Stimulated activated naive CD4-positive, alpha-beta T cell (primary cell): ENCODE data around the gene GABBR2.

Source experiments
- DNase-seq, 6 experiments: peaks; one replicate each; lab custom pipeline; 2025; lab: John Stamatoyannopoulos, UW

Gene GABBR2

DNA sequence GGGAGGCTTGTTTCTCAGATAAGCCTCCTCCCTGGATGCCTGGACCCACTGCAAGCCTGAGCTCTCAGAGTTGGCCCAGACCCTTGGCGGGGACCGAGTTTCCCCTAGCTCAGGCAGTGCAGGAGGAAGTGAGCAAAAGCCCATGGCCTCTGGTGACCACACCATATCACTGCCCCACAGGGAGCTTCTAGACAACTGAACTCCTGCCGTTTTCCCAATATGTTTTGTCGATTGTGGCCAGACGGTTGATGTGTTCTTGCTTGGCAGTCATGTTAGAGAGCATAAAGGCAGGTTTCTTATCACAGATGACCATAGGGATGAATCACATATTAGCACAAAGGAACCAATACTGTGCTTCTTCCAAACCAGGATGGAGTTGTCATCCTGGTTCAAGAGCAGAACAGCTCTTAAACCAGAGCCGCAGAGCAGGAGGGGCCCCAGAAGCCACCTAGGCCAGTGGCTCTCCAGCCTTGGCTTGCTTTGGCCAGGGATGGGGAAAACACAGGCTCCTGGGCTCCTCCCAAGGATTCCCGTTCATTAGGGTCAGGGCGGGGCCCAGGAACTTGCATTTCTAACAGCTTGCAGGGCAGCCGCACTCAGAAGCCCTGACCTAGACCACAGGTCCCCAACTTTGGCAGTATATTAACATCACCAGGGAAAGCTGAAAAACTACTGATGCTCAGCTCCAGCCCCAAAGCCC, 340.2 kb downstream of the GABBR2 start:
- DNase-seq: no peak

DNA sequence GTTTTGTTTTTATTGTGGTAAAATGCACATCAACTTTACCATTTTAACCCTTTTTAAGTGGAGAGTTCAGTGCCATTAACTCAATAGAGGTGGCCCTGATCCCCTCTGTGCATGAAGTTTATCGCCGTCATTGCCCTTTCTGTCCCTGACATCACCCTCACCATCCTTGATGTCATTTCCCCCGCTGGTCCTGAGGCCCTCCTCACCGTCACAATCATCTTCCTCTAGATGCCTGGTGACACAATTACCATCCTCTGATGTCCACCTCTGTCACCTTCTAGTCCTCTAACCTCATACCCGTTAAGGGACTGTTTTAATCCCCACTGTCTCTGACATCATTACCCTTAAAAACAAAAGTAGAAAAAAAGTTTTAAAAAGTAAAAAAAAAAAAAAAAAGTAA, 340.8 kb downstream of the GABBR2 start:
- DNase-seq: no peak

DNA sequence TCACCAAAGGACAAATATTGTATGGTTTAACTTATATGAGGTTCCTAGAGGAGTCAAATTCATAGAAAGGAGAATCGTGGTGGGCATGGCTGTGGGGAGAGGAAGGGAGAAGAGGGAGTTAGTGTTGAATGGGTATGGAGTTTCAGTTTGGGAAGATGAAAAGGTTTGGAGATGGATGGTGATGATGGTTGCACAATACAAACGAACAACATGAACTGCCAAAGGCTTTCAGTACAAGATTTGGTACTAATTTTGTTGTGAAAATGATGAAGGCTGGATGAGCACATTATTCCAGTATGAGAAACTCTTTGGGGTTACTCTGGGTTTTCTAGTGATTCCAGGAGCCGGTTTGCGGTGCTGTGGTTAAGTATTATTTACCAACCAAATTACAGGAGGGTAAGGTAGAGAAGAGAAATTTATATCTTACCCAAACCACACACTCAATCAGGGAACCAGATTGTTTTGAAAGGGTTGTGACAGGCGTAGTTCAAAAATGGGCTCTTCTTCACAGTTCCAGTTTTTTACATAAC, 341.3 kb downstream of the GABBR2 start:
- no peak for DNase-seq

DNA sequence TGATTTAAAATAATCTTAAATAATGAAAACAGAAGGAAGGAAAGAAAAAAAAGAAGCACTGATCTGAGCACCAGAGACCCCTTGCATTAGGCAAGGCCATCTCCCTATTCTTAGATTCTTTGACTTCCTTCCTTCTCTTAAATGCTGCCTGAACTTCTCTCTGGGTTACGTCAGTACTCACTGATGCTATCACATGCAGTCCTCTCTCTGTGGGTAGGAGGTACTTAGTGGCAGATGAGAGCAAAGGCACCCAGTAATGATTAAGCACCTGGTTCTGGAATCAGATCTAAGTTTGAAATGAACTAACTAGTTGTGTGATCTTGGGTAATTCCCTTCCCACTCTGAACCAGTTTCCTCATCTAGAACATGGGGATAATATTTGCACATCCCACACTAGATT, 343.0 kb downstream of the GABBR2 start:
- DNase-seq: no peak

DNA sequence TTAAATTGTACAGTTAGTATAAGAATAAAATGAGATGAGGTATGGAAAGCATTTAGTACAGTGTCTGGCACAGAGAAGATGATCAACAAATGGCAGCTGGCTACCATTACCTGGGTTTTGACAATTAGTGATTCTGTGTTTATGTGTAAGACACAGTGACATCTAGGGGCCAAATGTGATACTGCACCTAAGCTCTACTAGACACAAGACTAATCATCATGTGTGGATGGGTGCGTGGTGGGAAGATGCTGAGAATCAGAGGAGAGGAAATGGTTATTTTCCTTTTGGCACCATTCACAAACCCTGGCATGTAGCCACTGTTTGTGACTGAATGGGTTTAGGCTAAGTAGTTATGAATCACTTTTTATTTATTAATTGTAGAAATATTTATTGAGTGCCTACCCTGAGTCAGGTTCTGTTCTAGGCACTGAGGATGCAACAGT, 343.5 kb downstream of the GABBR2 start:
- DNase-seq: no peak

DNA sequence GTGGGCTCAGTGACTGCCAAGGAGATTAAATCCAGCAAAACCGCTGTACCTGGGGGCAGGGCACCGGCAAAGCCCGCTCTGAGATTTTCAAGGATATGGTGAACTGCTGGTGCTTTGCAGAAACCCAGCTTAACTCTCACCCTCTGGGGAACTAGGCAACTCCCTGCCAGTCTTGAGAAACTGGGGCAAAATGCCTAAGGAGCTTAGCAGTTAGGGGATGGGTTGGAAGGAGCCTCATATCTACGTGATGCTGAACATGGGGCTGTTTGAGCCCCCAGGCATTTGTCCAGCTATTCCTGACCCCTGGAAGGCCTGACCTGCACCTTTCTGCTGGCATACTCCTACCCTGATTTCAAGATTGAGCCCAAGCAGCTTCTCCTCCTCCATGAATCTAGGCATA, 344.6 kb downstream of the GABBR2 start:
- DNase-seq: no peak

DNA sequence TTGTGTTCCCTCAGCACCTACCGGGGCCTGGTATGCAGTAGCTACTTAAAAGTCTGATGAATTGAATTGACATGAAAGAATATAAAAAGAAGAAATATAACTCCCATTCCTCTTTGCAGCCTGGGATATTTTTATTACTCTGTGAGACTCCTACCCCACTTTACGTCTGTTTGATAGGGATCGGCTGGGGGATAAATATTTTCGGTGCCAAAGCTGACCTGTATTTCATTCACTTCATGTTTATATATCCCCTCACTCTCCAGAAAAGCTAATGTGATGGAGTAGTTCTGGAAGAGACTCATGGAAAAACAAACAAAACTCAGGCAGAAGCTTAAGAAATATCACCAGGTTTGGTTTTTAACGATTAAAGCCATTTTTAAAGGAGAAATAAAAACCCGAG, 345.1 kb downstream of the GABBR2 start:
- DNase-seq: no peak

DNA sequence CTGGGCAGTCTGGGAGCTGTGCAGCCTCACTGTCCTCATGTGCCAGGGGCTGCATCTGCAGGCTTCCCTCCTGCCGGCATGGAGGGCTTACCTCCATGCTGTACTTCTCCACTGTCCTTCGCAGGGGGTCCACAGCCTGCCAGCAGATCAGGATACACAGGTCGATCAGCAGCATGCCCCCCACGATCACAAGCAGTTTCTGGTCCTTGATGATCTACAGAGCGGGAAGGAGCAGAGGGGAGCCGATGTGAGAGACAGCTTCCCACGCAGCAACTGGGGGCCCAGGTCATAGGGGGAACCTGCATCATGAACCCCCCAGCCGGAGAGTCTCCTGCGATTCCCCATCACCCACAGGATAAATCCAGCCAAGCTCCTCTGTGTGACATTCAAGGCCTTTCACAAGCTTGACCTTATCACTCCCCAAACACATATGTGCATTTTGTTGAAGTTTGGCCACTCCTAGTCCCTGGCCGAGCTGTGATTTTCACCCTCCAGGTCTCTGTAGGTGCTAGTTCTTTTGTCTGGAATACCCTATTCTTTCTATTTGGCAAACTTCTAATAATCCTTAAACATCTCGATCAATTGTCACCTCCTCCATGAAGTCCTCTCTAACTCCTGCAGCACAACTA, 346.0 kb downstream of the GABBR2 start:
- DNase-seq: no peak

DNA sequence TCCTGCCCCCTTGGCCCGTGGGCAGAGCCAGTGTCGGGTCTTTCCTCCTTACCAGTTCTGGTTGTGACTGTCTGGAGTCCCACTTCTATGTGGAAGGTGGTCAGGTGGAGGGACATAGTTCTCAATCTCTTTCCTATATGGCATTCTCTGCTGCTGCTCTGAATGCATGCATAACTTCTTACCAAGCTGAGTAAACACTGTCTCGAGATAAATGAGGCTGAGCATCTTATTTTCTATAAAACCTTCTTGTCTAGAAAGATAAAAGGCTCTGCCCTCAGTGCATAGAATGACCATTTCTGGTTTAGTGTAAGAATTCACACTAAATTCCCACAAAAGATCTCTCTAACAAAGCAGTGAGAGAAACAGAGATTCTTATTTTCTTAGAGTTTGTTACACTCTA, 347.1 kb downstream of the GABBR2 start:
- no peak for DNase-seq

DNA sequence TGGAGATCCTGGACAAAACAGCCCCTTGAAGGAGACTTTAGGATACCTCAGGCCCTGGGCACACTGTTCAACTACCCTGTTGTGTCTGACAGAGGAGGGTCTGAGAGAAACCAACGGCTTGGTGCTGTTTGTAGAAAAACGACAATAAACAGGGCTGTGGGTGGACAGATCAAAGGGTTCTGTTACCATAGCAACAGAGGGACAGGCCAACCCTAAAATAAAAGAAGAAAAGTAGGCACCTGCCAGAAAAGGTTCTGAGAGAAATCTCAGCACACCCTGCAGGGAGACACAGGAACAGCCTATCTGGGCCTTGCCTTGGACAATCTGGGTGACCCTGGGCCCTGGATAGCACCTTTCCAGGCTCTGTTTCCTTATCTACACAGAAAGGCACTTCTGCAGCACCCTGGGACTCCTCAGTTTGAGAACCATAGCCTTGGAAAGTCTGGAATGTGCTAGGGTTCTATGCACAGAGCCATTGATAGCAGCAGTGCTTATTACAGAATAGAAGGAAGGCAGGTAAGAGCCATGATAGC, 348.5 kb downstream of the GABBR2 start:
- no peak for DNase-seq

DNA sequence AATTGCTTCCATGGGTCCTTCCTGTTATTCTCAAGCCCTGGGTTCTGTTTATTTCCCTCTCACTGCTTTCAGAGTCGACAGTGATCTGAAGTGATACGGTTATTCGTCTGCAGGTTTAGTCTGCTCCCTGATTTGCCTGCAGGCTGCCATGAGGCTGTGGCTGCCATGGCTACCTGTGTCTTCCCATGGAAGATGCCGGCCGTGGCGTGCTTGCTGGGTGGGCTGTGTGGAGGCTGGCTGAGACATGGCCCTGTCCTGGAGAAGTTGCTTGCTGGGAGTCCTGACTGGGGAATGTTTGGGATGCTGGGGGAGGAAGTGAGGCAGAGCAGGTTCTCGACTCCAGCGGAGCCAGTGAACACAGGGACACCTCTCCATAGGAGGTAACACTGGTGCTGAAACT, 349.2 kb downstream of the GABBR2 start:
- no peak for DNase-seq

DNA sequence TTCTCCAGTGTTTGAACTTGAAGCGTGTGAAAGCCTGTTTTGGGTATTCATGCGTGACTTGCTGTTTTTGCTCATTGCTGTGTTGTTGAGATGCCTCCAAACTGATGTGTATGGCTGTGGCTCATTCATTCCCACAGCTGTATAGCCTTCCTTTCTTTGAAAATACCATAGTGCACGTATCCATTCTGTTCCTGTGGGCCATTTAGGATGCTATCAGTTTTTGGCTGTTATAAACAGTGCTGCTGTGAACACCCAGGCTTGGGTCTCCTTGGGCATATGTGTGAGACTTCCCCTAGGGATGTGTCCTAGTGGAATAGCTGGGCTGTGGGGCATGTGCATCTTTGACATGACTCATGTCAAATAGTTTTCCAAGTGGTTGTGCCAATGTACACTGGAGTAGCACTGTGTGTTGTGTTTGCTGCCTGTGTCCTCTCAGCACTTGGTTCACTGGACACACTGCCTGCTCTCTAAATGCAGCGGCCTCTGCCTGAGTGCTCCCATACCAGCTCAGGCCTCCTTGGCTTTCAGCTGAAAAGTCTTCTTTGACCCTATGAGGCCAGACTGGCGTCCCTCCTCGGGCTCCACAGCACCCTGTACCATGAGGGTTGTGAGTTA, 350.7 kb downstream of the GABBR2 start:
- DNase-seq: no peak

DNA sequence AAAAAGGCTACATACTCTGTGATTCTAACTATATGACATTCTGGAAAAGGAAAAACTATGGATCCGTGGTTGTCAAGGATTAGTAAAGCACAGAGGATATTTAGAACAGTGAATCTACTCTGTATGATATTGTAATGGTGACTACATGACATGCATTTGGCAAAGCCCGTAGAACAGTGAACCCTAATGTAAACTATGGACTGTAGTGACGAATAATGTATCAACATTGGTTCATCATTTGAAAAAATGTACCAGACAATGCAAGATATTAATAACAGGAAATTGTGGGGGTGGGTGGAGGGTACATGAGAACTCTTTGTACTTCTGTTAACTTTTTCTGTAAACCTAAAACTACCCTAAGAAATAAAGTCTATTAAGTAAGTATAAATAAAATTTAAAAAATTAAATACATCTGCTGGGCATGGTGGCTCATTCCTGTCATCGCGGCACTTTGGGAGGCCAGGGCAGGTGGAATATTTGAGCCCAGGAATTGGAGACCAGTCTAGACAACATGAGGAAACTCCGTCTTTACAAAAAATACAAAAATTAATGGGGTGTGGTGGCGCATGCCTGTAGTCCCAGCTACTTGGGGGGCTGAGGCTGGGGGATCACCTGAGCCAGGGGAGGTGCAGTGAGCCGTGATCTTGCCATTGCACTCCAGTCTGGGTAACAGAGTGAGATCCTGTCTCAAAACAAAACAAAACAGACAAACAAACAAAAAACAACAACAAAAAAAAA, 351.6 kb downstream of the GABBR2 start:
- DNase-seq: no peak

DNA sequence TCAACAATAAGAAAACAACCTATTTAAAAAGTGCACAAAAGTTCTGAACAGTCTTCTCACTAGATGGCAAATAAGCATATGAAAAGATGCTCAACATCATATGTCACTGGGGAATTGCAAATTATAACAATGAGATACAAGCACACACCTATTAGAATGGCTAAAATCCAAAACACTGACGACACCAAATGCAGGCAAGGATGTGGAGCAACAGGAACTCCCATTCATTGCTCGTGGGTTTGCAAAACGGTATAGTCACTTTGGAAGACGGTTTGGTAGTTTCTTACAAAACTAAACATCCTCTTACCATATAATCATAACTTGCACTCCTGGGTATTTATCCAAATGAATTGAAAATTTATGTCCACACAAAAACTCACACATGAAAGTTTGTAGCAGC, 352.4 kb downstream of the GABBR2 start:
- DNase-seq: no peak

DNA sequence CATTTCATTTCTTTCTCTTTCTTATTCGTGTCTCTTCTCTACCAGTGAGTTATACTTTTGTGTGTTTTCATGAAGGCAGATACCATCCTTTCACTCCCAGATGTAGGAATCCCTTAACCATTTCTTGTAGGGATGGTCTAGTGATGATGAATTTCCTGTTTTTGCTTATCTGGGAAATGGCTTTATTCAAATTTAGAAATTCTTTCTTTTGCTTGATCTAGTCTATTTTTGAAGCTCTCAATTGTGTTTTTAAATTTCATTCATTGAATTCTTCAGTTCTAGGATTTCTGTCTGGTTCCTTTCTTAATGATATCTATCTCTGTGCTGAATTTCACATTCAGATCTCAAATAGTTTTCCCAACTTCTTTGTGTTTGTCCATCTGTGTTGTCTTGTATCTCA, 357.4 kb downstream of the GABBR2 start:
- DNase-seq: no peak

DNA sequence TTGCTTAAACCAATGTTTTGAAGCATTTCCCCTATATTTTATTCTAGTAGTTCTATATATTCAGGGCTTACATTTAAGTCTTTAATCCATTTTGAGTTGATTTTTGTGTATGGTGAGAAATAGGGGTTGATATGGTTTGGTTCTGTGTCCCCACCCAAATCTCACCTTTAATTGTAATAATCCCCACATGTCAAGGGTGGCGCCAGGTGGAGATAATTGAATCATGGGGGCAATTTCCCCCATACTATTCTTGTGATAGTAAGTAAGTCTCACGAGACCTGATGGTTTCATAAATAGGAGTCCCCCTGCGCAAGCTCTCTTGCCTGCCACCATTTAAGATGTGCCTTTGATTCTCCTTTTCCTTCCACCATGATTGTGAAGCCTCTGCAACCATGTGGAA, 361.1 kb downstream of the GABBR2 start:
- DNase-seq: no peak

DNA sequence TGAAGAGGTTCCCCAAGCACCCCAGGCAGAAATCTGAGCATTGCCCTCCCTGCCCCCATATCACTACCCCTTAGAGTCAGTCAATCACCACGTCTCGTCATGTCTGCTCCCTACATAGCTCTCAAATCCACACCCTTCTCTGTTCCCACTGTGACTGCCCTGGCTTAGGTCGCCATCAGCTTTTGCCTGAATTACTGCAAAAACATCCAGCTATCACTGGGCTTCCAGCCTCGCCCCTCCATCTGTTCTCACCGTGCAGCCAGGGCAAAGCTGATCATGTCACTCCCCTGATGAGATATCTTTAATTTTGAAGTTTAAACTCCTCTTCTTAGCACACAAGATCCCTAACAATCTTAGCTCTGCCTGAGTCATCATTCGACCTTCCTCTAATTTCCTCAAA, 363.7 kb downstream of the GABBR2 start:
- no peak for DNase-seq

DNA sequence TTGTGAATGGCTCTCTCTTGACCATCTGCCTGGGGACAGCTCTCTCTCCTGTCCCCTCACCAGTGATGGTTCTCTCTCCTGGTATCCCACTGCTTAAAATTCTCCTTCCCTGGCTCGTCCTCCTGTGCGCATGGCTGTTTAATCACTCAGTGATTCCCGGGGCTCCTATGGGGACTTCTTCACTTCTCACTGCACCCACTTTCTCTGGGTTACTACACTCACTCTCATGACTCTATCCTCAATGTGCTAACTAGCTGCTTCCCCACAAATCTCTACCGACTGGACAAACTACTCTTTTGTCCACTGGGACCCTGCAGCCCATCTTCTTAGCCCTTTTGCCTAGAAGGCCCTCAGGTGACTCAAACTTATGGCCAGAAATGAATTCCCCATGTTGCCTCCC, 364.2 kb downstream of the GABBR2 start:
- no peak for DNase-seq

DNA sequence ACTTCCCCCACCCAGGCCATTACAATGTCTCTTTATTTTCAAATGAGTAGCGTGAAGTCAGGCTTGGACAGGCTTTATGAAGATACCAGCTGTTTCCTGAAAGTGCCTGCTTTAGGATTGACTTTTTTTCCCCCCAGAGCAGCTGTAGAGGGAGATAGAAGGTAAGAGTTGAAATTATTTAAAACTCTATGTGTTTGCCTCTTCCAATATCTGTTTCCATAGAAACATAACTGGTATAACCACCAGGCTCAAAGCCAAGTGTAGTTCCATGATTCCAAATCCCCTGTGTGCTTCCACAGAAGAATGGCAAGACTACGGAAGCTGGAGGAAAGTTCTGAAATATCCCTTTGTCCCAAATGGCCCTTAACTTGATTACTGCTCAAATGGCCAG, 365.9 kb downstream of the GABBR2 start:
- DNase-seq: no peak

DNA sequence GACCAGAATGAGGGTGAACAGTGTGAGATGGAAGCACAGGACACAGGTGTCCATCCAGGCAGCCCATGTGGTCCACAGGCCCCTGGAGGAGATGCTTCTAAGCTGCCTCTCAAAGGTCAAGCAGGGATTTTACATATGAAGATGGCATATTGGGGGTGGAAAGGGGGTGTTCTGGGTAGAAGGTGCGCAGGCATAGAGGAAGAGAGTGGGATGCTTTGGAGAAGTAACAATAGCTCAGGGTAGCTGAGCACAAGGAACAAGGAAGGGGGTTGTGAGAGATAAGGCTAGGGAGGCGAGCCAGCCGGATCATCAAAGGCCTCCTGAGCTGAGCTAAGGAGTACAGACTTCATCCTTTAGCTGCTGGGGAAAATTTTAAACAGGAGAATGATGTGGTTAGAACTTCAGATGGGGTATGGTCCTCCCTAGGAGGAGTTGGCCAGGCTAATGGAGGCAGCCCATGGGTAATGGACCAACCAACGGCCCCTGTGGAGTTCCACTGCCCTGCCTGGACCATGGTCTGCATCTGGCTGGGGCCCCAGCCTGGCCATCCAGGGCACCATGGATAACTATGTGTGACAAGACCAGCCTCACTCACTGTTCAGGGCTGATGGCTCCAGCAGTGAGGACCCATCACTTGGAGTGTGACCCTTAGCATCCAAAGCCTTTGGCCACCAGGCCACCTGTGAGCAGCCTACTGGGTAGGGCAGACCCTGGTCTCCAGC, 366.5 kb downstream of the GABBR2 start:
- DNase-seq: no peak

DNA sequence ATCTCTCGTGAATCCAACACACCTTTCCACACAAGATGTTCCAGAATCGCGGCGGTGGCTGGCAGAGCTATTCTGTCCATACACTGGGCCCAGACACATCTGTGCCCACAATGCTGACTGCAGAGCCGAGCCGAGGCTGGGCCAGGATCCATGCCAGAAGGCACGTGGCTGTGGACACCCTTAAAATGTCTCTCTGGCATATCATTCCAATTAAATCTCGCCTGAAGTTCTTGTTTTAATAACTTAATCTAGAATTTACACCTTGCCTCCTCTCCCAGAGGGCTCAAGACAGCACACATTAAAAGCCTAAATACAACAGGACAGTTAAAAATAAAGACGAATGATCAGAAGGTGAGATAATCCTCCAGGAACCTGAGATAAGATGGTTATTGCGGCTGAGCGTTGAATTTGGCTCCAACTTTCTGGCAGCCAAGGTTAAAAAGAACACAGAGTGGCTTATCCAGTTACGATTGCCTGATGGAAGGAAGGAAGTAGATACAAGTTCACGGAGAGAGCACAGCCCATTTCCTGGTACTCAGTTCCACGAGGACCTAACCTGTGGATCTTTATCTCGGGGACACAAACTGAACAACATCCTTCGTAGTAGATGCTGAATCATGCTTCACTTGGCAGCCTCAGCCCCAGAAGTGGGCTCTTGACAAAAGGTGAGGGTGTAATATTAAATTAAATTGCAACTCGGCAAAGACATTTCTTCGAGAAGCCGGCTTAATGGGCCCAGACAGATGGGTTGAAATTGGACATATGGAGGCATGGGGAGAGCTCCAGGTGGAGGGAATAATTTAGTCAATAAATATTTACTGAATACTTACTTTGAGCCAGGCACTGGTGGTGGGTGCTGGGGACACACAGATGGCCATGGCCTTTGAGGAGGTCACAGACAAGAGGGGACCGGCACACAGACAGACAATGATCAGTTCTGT, 367.3 kb downstream of the GABBR2 start:
- DNase-seq: no peak
